ENCODE results near the gene F11R. TPM values are rescaled to one million over a fixed set of nuclear protein-coding genes. Genes with fewer than 3 reads are reported as not detected.
"Not testable (repeated sequence)": the region's sequence is repeated elsewhere in the genome, so short reads cannot be mapped to it uniquely, and the experiment has no call there.

Gene F11R
- total RNA-seq, 2 donors from 2014 or later, result 145 to 202 TPM

GRCh38 chr1:160993544-160994193 is 27.3 kb downstream of the F11R start:
- ATAC-seq, result no peak
- DNase-seq, result no peak
- intact Hi-C loops (cut with DNase I, micrococcal nuclease), result no loop called here

- ATAC-seq; intact Hi-C loops (cut with DNase I, micrococcal nuclease); DNase-seq: not testable (repeated sequence)
Measured at GRCh38 chr1:160992036-160992435, 28.9 kb downstream of the F11R start.

DNA sequence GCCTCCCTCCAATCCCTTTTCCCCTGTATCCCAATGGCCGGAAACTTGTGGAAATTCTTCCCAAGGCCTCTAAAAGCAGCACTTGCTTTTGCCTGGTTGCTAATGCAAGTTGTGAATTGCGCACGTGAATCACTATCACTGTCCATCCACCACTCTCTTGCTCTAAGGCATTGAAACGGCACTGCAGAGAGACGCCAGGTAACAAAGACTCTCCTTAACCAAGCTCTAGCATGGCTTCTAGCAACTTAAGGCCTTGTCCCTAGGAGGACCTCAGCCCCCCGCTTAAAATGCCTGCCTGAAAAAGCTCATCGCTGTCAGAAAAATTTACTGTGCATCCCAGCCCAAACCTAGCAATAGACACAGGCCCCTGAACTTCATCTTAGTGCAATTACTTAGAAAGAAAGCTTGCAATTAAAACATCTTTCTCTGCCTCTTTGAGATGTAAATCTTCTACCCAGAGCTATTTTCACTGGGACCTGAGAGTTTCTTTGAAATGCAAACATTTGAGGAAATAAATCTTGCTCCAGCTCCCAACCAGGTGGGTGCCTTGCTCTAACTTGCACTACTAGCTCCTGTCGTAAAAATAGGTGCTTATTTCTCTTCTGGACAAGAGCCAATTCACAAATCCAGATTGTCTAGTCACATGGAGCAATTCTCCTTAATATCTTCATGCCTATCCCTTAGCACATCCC is 33.4 kb downstream of the F11R start:
- intact Hi-C loops (cut with DNase I, micrococcal nuclease), result no loop called here

DNA sequence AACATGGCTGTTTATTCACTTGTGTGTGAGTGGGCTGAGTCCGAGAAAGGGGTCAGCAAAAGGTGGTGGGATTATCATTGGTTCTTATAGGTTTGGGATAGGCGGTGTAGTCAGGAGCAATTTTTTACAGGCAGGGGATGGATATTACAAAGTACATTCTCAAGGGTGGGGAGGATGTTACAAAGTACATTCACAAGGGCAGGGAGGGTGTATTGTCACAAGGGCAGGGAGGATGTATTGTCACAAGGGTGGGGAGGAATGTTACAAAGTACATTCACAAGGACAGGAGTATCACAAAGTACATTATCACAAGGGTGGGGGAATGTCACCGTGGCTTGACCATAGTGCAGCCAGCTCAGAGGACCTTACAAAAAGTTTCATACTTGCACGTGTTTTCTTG is 35.2 kb downstream of the F11R start:
- ATAC-seq (no peak), DNase-seq (no peak)
- intact Hi-C loops (cut with DNase I, micrococcal nuclease), result no loop called here

More for the DNA sequence above, 33.4 kb downstream of the F11R start:
- ATAC-seq, result no peak
- no peak for DNase-seq

DNA sequence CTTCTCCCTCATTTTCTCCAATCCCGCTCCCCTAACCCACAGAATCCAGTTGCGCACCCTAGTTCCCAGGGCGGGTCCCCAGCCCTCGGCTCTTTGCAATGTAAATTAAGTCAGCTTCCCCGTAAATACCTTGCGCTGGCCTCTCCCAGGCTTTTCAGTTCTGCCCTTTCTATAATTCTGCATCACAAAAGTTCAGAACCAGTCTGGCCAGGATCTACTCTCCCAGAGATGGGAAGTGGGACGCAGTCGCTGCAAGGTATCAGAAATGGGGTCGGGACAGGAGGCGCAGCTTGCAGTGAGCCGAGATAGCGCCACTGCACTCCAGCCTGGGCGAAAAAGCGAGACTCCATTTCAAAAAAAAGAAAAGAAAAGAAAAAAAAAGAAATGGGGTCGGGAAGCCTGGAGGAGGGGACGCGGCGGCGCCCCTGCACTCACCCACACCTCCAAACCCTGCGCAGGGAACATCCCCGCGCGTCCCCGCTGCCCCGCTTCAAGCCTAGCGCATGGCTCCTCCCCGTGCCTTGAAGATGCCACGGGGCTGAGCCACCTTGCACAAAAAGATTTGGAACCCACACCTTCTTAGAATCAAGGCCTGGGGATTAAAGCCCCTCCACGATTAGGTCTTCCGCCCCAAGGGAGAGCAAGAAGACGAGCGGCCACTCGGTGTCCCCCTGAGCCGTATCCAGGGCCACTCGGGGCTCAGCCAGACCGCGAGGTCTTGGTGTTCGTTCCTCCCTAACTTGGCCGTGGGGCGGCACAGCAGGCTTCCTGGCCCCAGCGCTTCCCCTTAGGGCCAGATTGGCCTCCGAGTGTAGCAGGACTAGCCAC is 39.2 kb downstream of the F11R start:
- intact Hi-C loops (cut with DNase I, micrococcal nuclease), result no loop called here
- DNase-seq (no peak), ATAC-seq (no peak)

DNA sequence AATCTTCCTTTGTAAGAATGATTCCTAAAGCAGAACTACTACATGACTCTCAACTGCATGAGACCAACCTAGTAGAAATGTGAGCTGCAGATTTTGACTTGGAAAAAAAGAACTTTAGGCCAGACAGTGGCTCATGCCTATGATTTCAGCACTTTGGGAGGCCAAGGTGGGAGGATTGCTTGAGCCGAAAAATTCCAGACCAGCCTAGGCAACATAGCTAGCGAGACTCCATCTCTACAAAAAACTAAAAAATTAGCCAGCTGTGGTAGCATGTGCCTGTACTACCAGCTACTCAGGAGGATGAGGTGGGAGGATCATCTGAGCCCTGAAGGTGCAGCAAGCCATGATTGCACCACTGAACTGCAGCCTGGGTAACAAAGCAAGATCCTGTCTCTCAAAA is 41.7 kb downstream of the F11R start:
- no peak for DNase-seq
- intact Hi-C loops (cut with DNase I, micrococcal nuclease), result no loop called here
- no peak for ATAC-seq

- peak in 1 of 2 donors; percentile 68 for DNase-seq
- ATAC-seq, result peak; percentile 89
Measured at GRCh38 chr1:160978510-160978927, 42.4 kb downstream of the F11R start.

DNA sequence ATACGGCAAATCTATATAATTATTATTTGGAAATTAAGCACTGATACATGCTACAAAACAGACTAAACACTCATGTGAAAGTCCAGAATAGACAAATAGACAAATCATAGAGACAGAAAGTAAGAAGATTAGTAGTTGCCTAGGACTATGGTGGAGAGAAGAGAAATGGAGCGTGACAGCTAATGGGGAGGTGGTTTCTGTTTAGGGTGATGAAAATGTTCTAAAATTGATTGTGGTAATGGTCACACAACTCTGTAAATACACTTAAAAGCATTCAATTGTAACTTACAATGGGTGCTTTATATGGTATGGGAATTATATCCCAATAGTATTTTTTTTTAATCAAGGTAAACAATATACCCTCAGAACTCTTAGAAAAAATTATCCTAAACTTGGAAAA is 45.9 kb downstream of the F11R start:
- ATAC-seq (no peak), DNase-seq (no peak)
- intact Hi-C loops (cut with DNase I, micrococcal nuclease), result no loop called here

More at GRCh38 chr1:160978510-160978927, 42.4 kb downstream of the F11R start:
- intact Hi-C loops (cut with DNase I, micrococcal nuclease), result no loop called here

DNA sequence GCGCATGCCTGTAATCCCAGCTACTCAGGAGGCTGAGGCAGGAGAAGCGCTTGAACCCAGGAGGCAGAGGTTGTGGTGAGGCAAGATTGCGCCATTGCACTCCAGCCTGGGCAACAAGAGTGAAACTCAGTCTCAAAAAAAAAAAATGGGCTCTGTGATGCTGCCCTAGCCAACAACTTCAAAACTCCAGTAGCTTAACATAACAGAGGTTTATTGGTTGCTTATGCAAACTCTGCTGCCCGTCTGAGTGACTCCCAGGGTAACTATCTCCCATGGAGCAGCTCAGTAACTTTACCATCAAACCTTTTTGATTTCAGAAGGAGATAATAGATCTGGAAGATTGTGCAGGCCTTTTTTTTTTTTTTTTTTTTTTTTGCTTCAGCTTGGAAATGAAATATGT is 47.5 kb downstream of the F11R start:
- ATAC-seq (no peak), DNase-seq (no peak)
- intact Hi-C loops (cut with DNase I, micrococcal nuclease), result no loop called here

- DNase-seq (no peak), ATAC-seq (no peak)
- intact Hi-C loops (cut with DNase I, micrococcal nuclease), result no loop called here
Measured at GRCh38 chr1:160972939-160973338, 48.0 kb downstream of the F11R start.

GRCh38 chr1:160971618-160972056 is 49.3 kb downstream of the F11R start:
- DNase-seq, result no peak
- intact Hi-C loops (cut with DNase I, micrococcal nuclease), result no loop called here
- ATAC-seq, result no peak

GRCh38 chr1:160963521-160963920 is 57.4 kb downstream of the F11R start:
- DNase-seq, result no peak
- intact Hi-C loops (cut with DNase I, micrococcal nuclease), result no loop called here
- ATAC-seq, result peak; percentile 64

DNA sequence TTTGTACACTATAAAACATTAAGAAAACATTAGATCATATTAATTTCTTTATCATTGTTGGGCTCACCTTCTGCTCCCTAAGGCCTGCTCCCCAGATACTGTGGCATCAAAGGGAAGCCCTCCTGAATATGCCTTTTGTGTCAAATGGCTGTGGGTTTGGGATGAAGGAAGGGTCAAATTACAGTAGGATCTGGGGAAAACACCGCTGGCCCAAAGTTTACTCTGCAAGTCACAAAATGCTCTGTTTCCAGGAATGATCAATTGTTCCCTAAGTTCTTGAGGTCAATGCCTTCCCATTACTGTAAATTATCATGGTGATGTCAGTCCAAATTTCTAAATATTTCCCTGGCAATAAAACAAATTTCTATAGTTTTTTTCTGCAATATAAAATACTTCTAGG is 59.5 kb downstream of the F11R start:
- DNase-seq (no peak), ATAC-seq (no peak)
- intact Hi-C loops (cut with DNase I, micrococcal nuclease), result no loop called here

DNA sequence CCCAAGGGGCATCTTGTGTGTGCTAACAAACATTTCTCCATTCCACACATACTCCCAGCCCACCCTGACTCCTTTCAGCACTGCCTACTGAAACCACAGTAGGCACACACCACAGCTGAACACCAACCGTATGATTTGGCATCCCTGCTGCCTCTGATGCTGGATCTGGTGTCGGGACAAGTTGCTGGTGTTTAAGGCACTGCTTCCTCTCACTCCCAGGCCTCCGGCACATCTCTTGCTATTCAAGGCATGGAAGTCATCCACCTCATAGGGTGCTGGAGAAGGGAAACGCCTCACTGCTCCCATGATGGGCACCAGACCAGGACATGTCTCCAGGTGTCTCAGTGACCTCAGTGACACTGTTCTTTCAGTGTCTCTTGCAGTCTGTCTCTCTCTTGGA is 64.0 kb downstream of the F11R start:
- no peak for DNase-seq
- no peak for ATAC-seq
- intact Hi-C loops (cut with DNase I, micrococcal nuclease), result loop anchor here in 1 of 2 donors (10.0 kb wide), 1 partner anchor 232 kb away; no protein-coding TSS in a partner anchor

- ATAC-seq (peak; percentile 87), DNase-seq (peak in 1 of 2 donors; percentile 32)
- intact Hi-C loops (cut with DNase I, micrococcal nuclease), result loop anchor here in 1 of 2 donors (5.0 to 10.0 kb wide), 2 partner anchors 122 to 230 kb away; no protein-coding TSS in a partner anchor
Measured at GRCh38 chr1:160954158-160955104, 66.5 kb downstream of the F11R start, which contains the start of gene ITLN2. ITLN2 (minus strand) TSS chr1:160954809; CDS start chr1:160954741, 68 bp downstream.

DNA sequence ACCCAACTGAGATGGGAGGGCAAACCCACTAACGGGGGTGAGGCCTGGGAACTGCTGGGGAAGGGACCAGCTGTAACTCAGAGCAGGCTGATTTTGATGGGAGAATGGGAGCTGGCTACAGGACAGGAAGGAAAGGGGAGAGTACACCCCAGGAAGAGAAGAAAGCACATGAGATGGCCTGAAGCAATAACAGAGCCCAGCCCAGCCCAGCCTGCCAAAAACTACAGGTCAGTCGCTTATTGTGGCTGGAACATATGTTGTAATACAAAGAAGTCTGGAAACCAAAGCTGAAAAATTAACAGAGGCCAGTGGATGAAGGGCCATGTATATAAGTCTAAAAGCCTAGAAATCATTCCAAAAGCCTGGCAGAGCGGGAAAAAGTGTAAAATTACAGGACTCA is 67.9 kb downstream of the F11R start:
- DNase-seq (no peak), ATAC-seq (no peak)
- intact Hi-C loops (cut with DNase I, micrococcal nuclease), result loop anchor here in 1 of 2 donors (5.0 to 10.0 kb wide), 2 partner anchors 121 to 228 kb away; no protein-coding TSS in a partner anchor

DNA sequence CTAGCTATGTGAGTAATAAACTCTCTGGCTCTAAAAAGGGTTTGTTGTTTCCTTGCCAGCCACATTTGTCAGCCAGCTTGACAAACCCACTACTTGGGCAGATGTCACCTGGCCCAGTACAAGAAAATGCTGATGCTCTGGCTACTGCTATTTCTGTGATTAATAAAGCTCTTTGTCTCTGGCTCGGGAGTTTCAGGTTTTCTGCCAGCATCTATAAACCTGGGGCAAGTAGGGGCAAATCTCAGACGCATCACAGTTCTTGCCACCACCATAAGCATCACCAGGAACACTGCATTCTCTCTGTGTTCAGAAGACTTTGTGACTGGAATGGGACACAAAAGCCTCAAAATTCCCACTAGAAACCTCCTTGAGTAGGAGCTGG is 68.8 kb downstream of the F11R start:
- DNase-seq (no peak), ATAC-seq (no peak)
- intact Hi-C loops (cut with DNase I, micrococcal nuclease), result loop anchor here in 1 of 2 donors (5.0 to 10.0 kb wide), 2 partner anchors 120 to 227 kb away; no protein-coding TSS in a partner anchor
